IMR-90 (cell line): ENCODE results near the gene ANO4. TPM values are rescaled to one million over a fixed set of nuclear protein-coding genes. Genes with fewer than 3 reads are reported as not detected.

ENCODE experiments used
- ATAC-seq: fragments of 200-7000 bp; cut with Tn5 transposase; 2 replicates; pipeline ENCODE4 v1.9.1; 2020; ENCODE audit warnings: low read depth, mild to moderate bottlenecking, moderate library complexity
- BruUV-seq: library from RNA; stranded (reverse); fragments of 400-500 nt; replicated peaks from 2 replicates; lab custom pipeline; 2021; lab: Mats Ljungman, UMichigan
- CTCF ChIA-PET: fragments of 300-600 bp; formaldehyde crosslinking; extraction: SDS; loops from one replicate; lab custom pipeline; 2021; ENCODE audit warnings: antibody characterized with exemption; lab: Yijun Ruan, JAX
- POLR2A ChIA-PET: fragments of 300-600 bp; sonication (Branson Sonifier 250); formaldehyde crosslinking; loops from one replicate; lab custom pipeline; 2022; ENCODE audit warnings: antibody characterized with exemption; ENCODE audit not compliant: unreplicated experiment; lab: Charles Lee
- DNase-seq: peaks from one replicate; pipeline ENCODE4 v3.0.0; 2013
- H2AFZ ChIP-seq: replicated peaks from 2 replicates; pipeline ENCODE3; 2013; ENCODE audit warnings: low read length, mild to moderate bottlenecking; ENCODE audit not compliant: poor library complexity
- H2AK5ac ChIP-seq: 2 replicates; pipeline ENCODE4 v1.6.1; 2013; ENCODE audit warnings: low read depth, low read length, inconsistent platforms
- H2AK9ac ChIP-seq: replicated peaks from 2 replicates; pipeline ENCODE3; 2013; ENCODE audit warnings: mild to moderate bottlenecking, low read depth, low read length, moderate library complexity; ENCODE audit not compliant: poor library complexity
- H2BK120ac ChIP-seq: 2 replicates; pipeline ENCODE4 v1.6.1; 2013; ENCODE audit warnings: low read depth, low read length, inconsistent platforms
- H2BK15ac ChIP-seq: 3 replicates; pipeline ENCODE4 v1.6.1; 2013; ENCODE audit warnings: low read depth, low read length, inconsistent platforms
- H2BK20ac ChIP-seq: 2 replicates; pipeline ENCODE4 v1.6.1; 2013; ENCODE audit warnings: low read depth, mild to moderate bottlenecking, inconsistent platforms, low read length, moderate library complexity
- H2BK5ac ChIP-seq: 2 replicates; pipeline ENCODE4 v1.6.1; 2013; ENCODE audit warnings: mild to moderate bottlenecking, low read depth, low read length, inconsistent platforms; ENCODE audit not compliant: poor library complexity, severe bottlenecking
- H3K14ac ChIP-seq: replicated peaks from 2 replicates; pipeline ENCODE4 v1.6.1; 2013; ENCODE audit warnings: low read depth, low read length, inconsistent platforms
- H3K18ac ChIP-seq: 2 replicates; pipeline ENCODE4 v1.6.1; 2013; ENCODE audit warnings: low read depth, low read length, control low read depth
- H3K23ac ChIP-seq: 2 replicates; pipeline ENCODE4 v1.6.1; 2013; ENCODE audit warnings: low read depth, low read length, inconsistent platforms
- H3K27ac ChIP-seq: 2 replicates; pipeline ENCODE4 v1.5.1; 2013; ENCODE audit warnings: mild to moderate bottlenecking, control low read depth, low read length; ENCODE audit not compliant: insufficient read depth
- H3K27me3 ChIP-seq: 2 replicates; pipeline ENCODE4 v1.6.1; 2013; ENCODE audit warnings: low read length; ENCODE audit not compliant: control insufficient read depth, insufficient read depth
- H3K36me3 ChIP-seq: 2 replicates; pipeline ENCODE4 v1.6.1; 2013; ENCODE audit warnings: low read length, mixed read lengths; ENCODE audit not compliant: control insufficient read depth, insufficient read depth
- H3K4ac ChIP-seq: 2 replicates; pipeline ENCODE4 v1.6.1; 2013; ENCODE audit warnings: low read depth, low read length, inconsistent platforms
- H3K4me1 ChIP-seq: 2 replicates; pipeline ENCODE4 v1.6.1; 2013; ENCODE audit warnings: low read length, mixed read lengths; ENCODE audit not compliant: control insufficient read depth, insufficient read depth
- H3K4me2 ChIP-seq: 2 replicates; pipeline ENCODE4 v1.6.1; 2013; ENCODE audit warnings: low read depth, mild to moderate bottlenecking, control low read depth, low read length, moderate library complexity
- H3K4me3 ChIP-seq: 2 replicates; pipeline ENCODE4 v1.5.1; 2013; ENCODE audit warnings: low read depth, mild to moderate bottlenecking, control low read depth, low read length, moderate library complexity; ENCODE audit not compliant: insufficient read depth
- H3K56ac ChIP-seq: 2 replicates; pipeline ENCODE4 v1.6.1; 2013; ENCODE audit warnings: low read length, inconsistent platforms; ENCODE audit not compliant: insufficient read depth; ENCODE audit errors: extremely low read depth
- H3K79me1 ChIP-seq, 2 experiments: 2 replicates each; pipeline ENCODE4 v1.6.1; 2013; ENCODE audit warnings: low read length in 2 of 2, inconsistent platforms in 1 of 2, low read depth in 1 of 2
- H3K9ac ChIP-seq: 2 replicates; pipeline ENCODE4 v1.6.1; 2013; ENCODE audit warnings: low read depth, low read length, control low read depth
- H3K9me1 ChIP-seq: 2 replicates; pipeline ENCODE4 v1.6.1; 2013; ENCODE audit warnings: low read length, inconsistent platforms; ENCODE audit not compliant: insufficient read depth
- H3K9me3 ChIP-seq: 2 replicates; pipeline ENCODE4 v1.6.1; 2013; ENCODE audit warnings: low read length; ENCODE audit not compliant: control insufficient read depth, insufficient read depth
- H4K20me1 ChIP-seq: 2 replicates; pipeline ENCODE4 v1.6.1; 2013; ENCODE audit warnings: low read length, inconsistent platforms; ENCODE audit not compliant: insufficient read depth
- H4K5ac ChIP-seq: 2 replicates; pipeline ENCODE4 v1.6.1; 2013; ENCODE audit warnings: mild to moderate bottlenecking, low read depth, low read length, control low read depth
- H4K8ac ChIP-seq, 2 experiments: 2 replicates each; pipeline ENCODE4 v1.6.1; 2013; ENCODE audit warnings: low read depth in 2 of 2, low read length in 2 of 2, control low read depth in 1 of 2, inconsistent platforms in 1 of 2
- H4K91ac ChIP-seq: 2 replicates; pipeline ENCODE4 v1.6.1; 2013; ENCODE audit warnings: low read depth, low read length, inconsistent platforms; ENCODE audit not compliant: insufficient read depth
- BHLHE40 ChIP-seq: fragments of 150-350 bp; IDR thresholded peaks from 2 replicates; pipeline ENCODE4 v1.6.1; 2016; ENCODE audit warnings: mild to moderate bottlenecking, low read depth, low read length
- CEBPB ChIP-seq: IDR thresholded peaks from 2 replicates; pipeline ENCODE4 v1.6.1; 2012; ENCODE audit warnings: low read depth, low read length, improper control_type of control experiment
- CHD1 ChIP-seq: IDR thresholded peaks from 2 replicates; pipeline ENCODE4 v1.6.1; 2012; ENCODE audit warnings: low read depth, low read length, improper control_type of control experiment
- FOS ChIP-seq: fragments of 150-350 bp; IDR thresholded peaks from 2 replicates; pipeline ENCODE4 v1.6.1; 2016; ENCODE audit warnings: low read depth, low read length
- MAFK ChIP-seq: IDR thresholded peaks from 2 replicates; pipeline ENCODE4 v1.6.1; 2012; ENCODE audit warnings: low read depth, low read length, improper control_type of control experiment
- MAZ ChIP-seq: IDR thresholded peaks from 2 replicates; pipeline ENCODE4 v1.6.1; 2012; ENCODE audit warnings: low read depth, mild to moderate bottlenecking, low read length, improper control_type of control experiment, moderate library complexity, borderline replicate concordance
- MXI1 ChIP-seq: IDR thresholded peaks from 2 replicates; pipeline ENCODE4 v1.6.1; 2012; ENCODE audit warnings: low read depth, mild to moderate bottlenecking, low read length, moderate library complexity, borderline replicate concordance
- NFE2L2 ChIP-seq: fragments of 150-350 bp; IDR thresholded peaks from 2 replicates; pipeline ENCODE4 v1.6.1; 2016; ENCODE audit warnings: low read depth, mild to moderate bottlenecking, low read length
- POLR2A ChIP-seq: IDR thresholded peaks from 2 replicates; pipeline ENCODE4 v1.6.1; 2012; ENCODE audit warnings: mild to moderate bottlenecking, low read depth, low read length
- RAD21 ChIP-seq: IDR thresholded peaks from 2 replicates; pipeline ENCODE4 v1.6.1; 2012; ENCODE audit warnings: low read length, improper control_type of control experiment
- RCOR1 ChIP-seq: IDR thresholded peaks from 2 replicates; pipeline ENCODE4 v1.6.1; 2012; ENCODE audit warnings: mild to moderate bottlenecking, low read length, improper control_type of control experiment; ENCODE audit not compliant: insufficient replicate concordance
- RFX5 ChIP-seq: IDR thresholded peaks from 2 replicates; pipeline ENCODE4 v1.8.0; 2012; ENCODE audit warnings: low read depth, mild to moderate bottlenecking, low read length, moderate library complexity
- SMC3 ChIP-seq: fragments of 150-350 bp; IDR thresholded peaks from 2 replicates; pipeline ENCODE4 v1.6.1; 2016; ENCODE audit warnings: low read depth, mild to moderate bottlenecking, antibody characterized with exemption, low read length, moderate library complexity
- WGBS, 2 experiments: methylation state at CpG; one replicate each; pipeline versions ENCODE4 v1.1.5 to v1.1.7; 2013; ENCODE audit warnings: missing lambda C conversion rate in 2 of 2; ENCODE audit not compliant: insufficient read length in 1 of 2; ENCODE audit errors: extremely low coverage in 2 of 2; 5-methylcytosine and 5-hydroxymethylcytosine counted together
- dilution Hi-C: fragments of 300-500 bp; cut with HindIII; formaldehyde crosslinking; loops from one replicate; pipeline ENCODE4 v1.14.3; 2018; ENCODE audit warnings: low sequenced_read_pairs; ENCODE audit not compliant: unreplicated experiment
- in situ Hi-C: fragments of 300-500 bp; cut with MboI; formaldehyde crosslinking; loops from 3 replicates; pipeline ENCODE4 v1.14.3; 2019; ENCODE audit warnings: low sequenced_read_pairs, inconsistent platforms, mixed read lengths
- intact Hi-C: fragments of 100-400 bp; cut with micrococcal nuclease; formaldehyde crosslinking; loops from 2 replicates; pipeline ENCODE4 v1.10.0; 2022
- polyA plus RNA-seq, 3 experiments: library from polyadenylated mRNA; depleted of rRNA; stranded (reverse); fragments of >200 nt; gene quantifications; 2 replicates each; pipeline ENCODE4 v1.2.3, GENCODE V29; 2012; ENCODE audit warnings: low replicate concordance in 1 of 3
- total RNA-seq: library from RNA; depleted of rRNA; stranded (reverse); fragments of >200 nt; gene quantifications from 2 replicates; pipeline ENCODE4 v1.2.3, GENCODE V29; 2012
- TF ChIP-seq, protein P1 (sequence below): fragments of 150-350 bp; IDR thresholded peaks from 2 replicates; pipeline ENCODE4 v1.6.1; 2017; ENCODE audit warnings: mild to moderate bottlenecking, antibody characterized with exemption, low read length, low read depth
- TF ChIP-seq, protein P2 (sequence below): fragments of 150-350 bp; IDR thresholded peaks from 2 replicates; pipeline ENCODE4 v1.6.1; 2016; ENCODE audit warnings: low read depth, mild to moderate bottlenecking, low read length, moderate library complexity, borderline replicate concordance
- TF ChIP-seq, protein P3 (sequence below): conservative IDR thresholded peaks from 2 replicates; pipeline ENCODE4 v1.5.1; 2012; ENCODE audit warnings: mild to moderate bottlenecking, low read depth, low read length, improper control_type of control experiment

ANO4 gene
- total and polyA plus RNA-seq, 2 of the 4 experiments (the other 2 are of a cell fraction), result 4.7 to 10.2 TPM

DNA sequence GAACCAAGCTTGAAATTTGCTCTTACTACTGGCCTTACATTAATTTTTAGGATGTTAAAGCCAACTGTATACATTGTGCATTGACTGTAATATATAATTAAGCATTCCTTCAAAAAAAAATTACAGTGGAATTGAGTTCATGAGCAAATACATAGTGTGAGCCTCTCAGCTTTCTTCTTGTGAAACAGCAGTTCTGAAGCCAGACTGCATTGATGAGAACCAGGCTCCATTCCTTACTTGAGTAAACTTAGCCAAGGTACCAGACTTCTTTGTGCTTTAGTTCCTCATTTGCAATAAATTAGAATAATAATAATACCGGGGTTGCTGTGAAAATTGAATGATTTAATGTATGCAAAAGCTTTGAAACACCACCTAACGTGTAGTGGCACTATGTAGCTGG, 169.5 kb downstream of the ANO4 start:
- ChIA-PET CTCF (no interaction called here), POLR2A (no interaction called here)
- no peaks in the 10 kb centered on the region for H3K79me1 ChIP-seq
- no peaks in the 10 kb centered on the region for H3K9me3 ChIP-seq
- intact Hi-C loops (no loop called here), dilution Hi-C loops (no loop called here), in situ Hi-C loops (no loop called here)
- 0 out of 2 replicates have a peak, but pooled peaks cover 2% of the 10 kb centered on the region for H3K4me1 ChIP-seq
- H3K4ac ChIP-seq, result no peak overlapping the region
- no peak overlapping the region for H3K23ac ChIP-seq
- no peaks in the 10 kb centered on the region for H3K27me3 ChIP-seq
- peaks cover 3% of the 10 kb centered on the region; the same call in 1 of the 2 replicates for H3K9me1 ChIP-seq
- H4K5ac ChIP-seq, result no peak overlapping the region
- H3K18ac ChIP-seq, result no peak overlapping the region
- H2AFZ ChIP-seq, result no peak overlapping the region
- no peak overlapping the region for H2BK5ac ChIP-seq
- H2AK5ac ChIP-seq, result no peak overlapping the region
- H4K8ac ChIP-seq, result no peak overlapping the region
- no peaks in the 10 kb centered on the region for H4K20me1 ChIP-seq
- H3K56ac ChIP-seq, result no peak overlapping the region
- ATAC-seq, result no peak
- no peak overlapping the region for H2BK20ac ChIP-seq
- no peak overlapping the region for H3K4me3 ChIP-seq
- H3K9ac ChIP-seq, result no peak overlapping the region
- TF ChIP-seq CEBPB, result no peak
- TF ChIP-seq CHD1, result no peak
- TF ChIP-seq, protein P1, sequence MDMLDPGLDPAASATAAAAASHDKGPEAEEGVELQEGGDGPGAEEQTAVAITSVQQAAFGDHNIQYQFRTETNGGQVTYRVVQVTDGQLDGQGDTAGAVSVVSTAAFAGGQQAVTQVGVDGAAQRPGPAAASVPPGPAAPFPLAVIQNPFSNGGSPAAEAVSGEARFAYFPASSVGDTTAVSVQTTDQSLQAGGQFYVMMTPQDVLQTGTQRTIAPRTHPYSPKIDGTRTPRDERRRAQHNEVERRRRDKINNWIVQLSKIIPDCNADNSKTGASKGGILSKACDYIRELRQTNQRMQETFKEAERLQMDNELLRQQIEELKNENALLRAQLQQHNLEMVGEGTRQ, result no peak
- TF ChIP-seq FOS, result no peak
- no peak for TF ChIP-seq POLR2A
- TF ChIP-seq, protein P2, sequence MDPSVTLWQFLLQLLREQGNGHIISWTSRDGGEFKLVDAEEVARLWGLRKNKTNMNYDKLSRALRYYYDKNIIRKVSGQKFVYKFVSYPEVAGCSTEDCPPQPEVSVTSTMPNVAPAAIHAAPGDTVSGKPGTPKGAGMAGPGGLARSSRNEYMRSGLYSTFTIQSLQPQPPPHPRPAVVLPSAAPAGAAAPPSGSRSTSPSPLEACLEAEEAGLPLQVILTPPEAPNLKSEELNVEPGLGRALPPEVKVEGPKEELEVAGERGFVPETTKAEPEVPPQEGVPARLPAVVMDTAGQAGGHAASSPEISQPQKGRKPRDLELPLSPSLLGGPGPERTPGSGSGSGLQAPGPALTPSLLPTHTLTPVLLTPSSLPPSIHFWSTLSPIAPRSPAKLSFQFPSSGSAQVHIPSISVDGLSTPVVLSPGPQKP, result no peak
- no peak for TF ChIP-seq MAFK
- no peak for TF ChIP-seq RCOR1
- TF ChIP-seq MXI1, result no peak
- TF ChIP-seq MAZ, result no peak
- no peak for TF ChIP-seq NFE2L2
- no peak for TF ChIP-seq SMC3
- TF ChIP-seq RAD21, result no peak
- no peak for TF ChIP-seq RFX5
- TF ChIP-seq BHLHE40, result no peak
- TF ChIP-seq, protein P3, sequence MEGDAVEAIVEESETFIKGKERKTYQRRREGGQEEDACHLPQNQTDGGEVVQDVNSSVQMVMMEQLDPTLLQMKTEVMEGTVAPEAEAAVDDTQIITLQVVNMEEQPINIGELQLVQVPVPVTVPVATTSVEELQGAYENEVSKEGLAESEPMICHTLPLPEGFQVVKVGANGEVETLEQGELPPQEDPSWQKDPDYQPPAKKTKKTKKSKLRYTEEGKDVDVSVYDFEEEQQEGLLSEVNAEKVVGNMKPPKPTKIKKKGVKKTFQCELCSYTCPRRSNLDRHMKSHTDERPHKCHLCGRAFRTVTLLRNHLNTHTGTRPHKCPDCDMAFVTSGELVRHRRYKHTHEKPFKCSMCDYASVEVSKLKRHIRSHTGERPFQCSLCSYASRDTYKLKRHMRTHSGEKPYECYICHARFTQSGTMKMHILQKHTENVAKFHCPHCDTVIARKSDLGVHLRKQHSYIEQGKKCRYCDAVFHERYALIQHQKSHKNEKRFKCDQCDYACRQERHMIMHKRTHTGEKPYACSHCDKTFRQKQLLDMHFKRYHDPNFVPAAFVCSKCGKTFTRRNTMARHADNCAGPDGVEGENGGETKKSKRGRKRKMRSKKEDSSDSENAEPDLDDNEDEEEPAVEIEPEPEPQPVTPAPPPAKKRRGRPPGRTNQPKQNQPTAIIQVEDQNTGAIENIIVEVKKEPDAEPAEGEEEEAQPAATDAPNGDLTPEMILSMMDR, result no peak
- no peak overlapping the region for H2AK9ac ChIP-seq
- no peaks in the 10 kb centered on the region; the same call in 1 of the 2 replicates for H3K36me3 ChIP-seq
- WGBS, 2 experiments, result no CpG with 5 or more reads among the region's 2 CpGs
- H2BK120ac ChIP-seq, result no peak overlapping the region
- no peak overlapping the region for H3K27ac ChIP-seq
- no peak overlapping the region for H3K4me2 ChIP-seq
- H4K91ac ChIP-seq, result no peak overlapping the region
- H3K14ac ChIP-seq, result no peak overlapping the region
- no peak overlapping the region for H2BK15ac ChIP-seq
- BruUV-seq, result no TSS peak
- DNase-seq, result no peak
